HG03039 (cell line): ENCODE data around the gene FAM90A1.
"Not testable (repeated sequence)": the region's sequence is repeated elsewhere in the genome, so short reads cannot be mapped to it uniquely, and the experiment has no call there.

Source experiments
- ATAC-seq: cut with Tn5 transposase; IDR thresholded peaks from one replicate; pipeline ENCODE4 v1.9.1; 2021; ENCODE audit warnings: mild to moderate bottlenecking, moderate library complexity; ENCODE audit not compliant: unreplicated experiment

The FAM90A1 gene

GRCh38 chr12:8226992-8227731, at the start of gene FAM90A1:
Gene FAM90A1, minus strand, starts transcription at chr12:8227618. Its CDS starts 2,786 bp downstream, at chr12:8224832.
- ATAC-seq = not testable (repeated sequence)

- ATAC-seq = not testable (repeated sequence)
Observed at GRCh38 chr12:8276397-8276796, 49.0 kb upstream of the FAM90A1 start.

GRCh38 chr12:8266706-8267105, 39.3 kb upstream of the FAM90A1 start:
- not testable (repeated sequence) for ATAC-seq

GRCh38 chr12:8264236-8264635, 36.8 kb upstream of the FAM90A1 start:
- ATAC-seq = not testable (repeated sequence)

GRCh38 chr12:8261111-8261554, 33.7 kb upstream of the FAM90A1 start:
- ATAC-seq = not testable (repeated sequence)

- ATAC-seq = not testable (repeated sequence)
Observed at GRCh38 chr12:8256356-8256755, 28.9 kb upstream of the FAM90A1 start.

GRCh38 chr12:8254705-8255104, 27.3 kb upstream of the FAM90A1 start:
- not testable (repeated sequence) for ATAC-seq

GRCh38 chr12:8252056-8252818, 24.8 kb upstream of the FAM90A1 start:
- not testable (repeated sequence) for ATAC-seq

- ATAC-seq = not testable (repeated sequence)
Observed at GRCh38 chr12:8251616-8252015, 24.2 kb upstream of the FAM90A1 start.

GRCh38 chr12:8246941-8247535, 19.6 kb upstream of the FAM90A1 start:
- ATAC-seq = not testable (repeated sequence)

- ATAC-seq = not testable (repeated sequence)
Observed at GRCh38 chr12:8243682-8244161, 16.3 kb upstream of the FAM90A1 start.

GRCh38 chr12:8242880-8243681, 15.7 kb upstream of the FAM90A1 start:
- ATAC-seq = peak; percentile 87

GRCh38 chr12:8242622-8242879, 15.1 kb upstream of the FAM90A1 start:
- not testable (repeated sequence) for ATAC-seq

- not testable (repeated sequence) for ATAC-seq
Observed at GRCh38 chr12:8241917-8242621, 14.7 kb upstream of the FAM90A1 start.

- not testable (repeated sequence) for ATAC-seq
Observed at GRCh38 chr12:8240340-8241114, 13.1 kb upstream of the FAM90A1 start.

- not testable (repeated sequence) for ATAC-seq
Observed at GRCh38 chr12:8237031-8237430, 9.6 kb upstream of the FAM90A1 start.

- not testable (repeated sequence) for ATAC-seq
Observed at GRCh38 chr12:8235316-8236157, 8.1 kb upstream of the FAM90A1 start.

- not testable (repeated sequence) for ATAC-seq
Observed at GRCh38 chr12:8234746-8235145, 7.3 kb upstream of the FAM90A1 start.
